Spleen (tissue), 7 donors: ENCODE results near the gene EIF5A2.

Experiments used
- POLR2A ChIP-seq, 3 donors: fragments of 450-650 bp; IDR thresholded peaks; one replicate each; pipeline ENCODE4 v1.5.1; 2017; ENCODE audit warnings: antibody characterized with exemption in 3 of 3, mild to moderate bottlenecking in 1 of 3
- POLR2AphosphoS5 ChIP-seq, 3 donors: sonication (generic); formaldehyde crosslinking; IDR thresholded peaks; one replicate each; pipeline ENCODE4 v1.5.1; 2017; ENCODE audit warnings: antibody characterized with exemption in 3 of 3
- TF ChIP-seq, protein P1 (sequence below), 11 experiments: fragments of 200-600 bp in 7 of 11; fragments of 450-650 bp in 4 of 11; sonication (generic) in 4 of 11; IDR thresholded peaks in 8 of 11; conservative IDR thresholded peaks in 3 of 11; 1 replicate in 7 of 11; 2 replicates in 4 of 11; pipeline versions ENCODE4 v1.4.0 to v1.8.0; 2016 to 2021; ENCODE audit warnings: antibody characterized with exemption in 11 of 11, inconsistent platforms in 4 of 11, mild to moderate bottlenecking in 1 of 11
- donor health status: DM: no; HTN: no; CAD: no; lungs with moderate emphysema.
- donor health status: DM: no; HTN: no; CAD: no.
- donor health status: DM: no; HTN: no; CAD: no.

DNA sequence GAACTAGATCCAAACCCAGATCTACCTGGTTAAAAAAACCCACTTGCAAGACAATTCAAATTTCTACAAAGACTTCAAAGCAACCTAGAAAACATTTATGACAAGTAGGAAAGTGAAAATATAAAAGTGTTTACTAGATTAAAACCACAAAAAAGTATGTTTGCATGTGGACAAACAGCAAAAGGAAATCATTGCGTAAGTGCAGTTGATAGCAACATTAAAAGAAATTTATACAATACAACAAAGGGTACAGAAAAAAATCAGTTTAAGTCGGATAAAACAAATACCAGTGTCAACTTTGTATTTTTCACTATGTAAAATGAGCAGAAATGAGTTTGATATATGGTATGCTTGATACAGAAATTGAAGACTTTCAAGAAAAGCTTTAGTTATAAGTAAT, 2.6 kb downstream of the EIF5A2 start:
- TF ChIP-seq POLR2A (IDR thresholded peaks at IDR 0.05) (no peak), POLR2AphosphoS5 (IDR thresholded peaks at IDR 0.05) (no peak)
- TF ChIP-seq, protein P1, sequence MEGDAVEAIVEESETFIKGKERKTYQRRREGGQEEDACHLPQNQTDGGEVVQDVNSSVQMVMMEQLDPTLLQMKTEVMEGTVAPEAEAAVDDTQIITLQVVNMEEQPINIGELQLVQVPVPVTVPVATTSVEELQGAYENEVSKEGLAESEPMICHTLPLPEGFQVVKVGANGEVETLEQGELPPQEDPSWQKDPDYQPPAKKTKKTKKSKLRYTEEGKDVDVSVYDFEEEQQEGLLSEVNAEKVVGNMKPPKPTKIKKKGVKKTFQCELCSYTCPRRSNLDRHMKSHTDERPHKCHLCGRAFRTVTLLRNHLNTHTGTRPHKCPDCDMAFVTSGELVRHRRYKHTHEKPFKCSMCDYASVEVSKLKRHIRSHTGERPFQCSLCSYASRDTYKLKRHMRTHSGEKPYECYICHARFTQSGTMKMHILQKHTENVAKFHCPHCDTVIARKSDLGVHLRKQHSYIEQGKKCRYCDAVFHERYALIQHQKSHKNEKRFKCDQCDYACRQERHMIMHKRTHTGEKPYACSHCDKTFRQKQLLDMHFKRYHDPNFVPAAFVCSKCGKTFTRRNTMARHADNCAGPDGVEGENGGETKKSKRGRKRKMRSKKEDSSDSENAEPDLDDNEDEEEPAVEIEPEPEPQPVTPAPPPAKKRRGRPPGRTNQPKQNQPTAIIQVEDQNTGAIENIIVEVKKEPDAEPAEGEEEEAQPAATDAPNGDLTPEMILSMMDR (IDR thresholded peaks at IDR 0.05 in 8 of 11, conservative IDR thresholded peaks at IDR 0.05 in 3 of 11) = no peak
